Stimulated activated CD4-positive, alpha-beta T cell treated with anti-CD3 and anti-CD28 coated beads, Interleukin-1b, Interleukin-23, amount 100 ng/mL, for 1 hour (primary cell): Measurements from ENCODE around the gene EYS.
"Not testable (repeated sequence)": the region's sequence is repeated elsewhere in the genome, so short reads cannot be mapped to it uniquely, and the experiment has no call there.

Experiments used
- DNase-seq, 2 donors: peaks; one replicate each; pipeline ENCODE4 v3.0.0-alpha.2; 2020; ENCODE audit warnings: low read depth in 2 of 2

EYS gene

DNA sequence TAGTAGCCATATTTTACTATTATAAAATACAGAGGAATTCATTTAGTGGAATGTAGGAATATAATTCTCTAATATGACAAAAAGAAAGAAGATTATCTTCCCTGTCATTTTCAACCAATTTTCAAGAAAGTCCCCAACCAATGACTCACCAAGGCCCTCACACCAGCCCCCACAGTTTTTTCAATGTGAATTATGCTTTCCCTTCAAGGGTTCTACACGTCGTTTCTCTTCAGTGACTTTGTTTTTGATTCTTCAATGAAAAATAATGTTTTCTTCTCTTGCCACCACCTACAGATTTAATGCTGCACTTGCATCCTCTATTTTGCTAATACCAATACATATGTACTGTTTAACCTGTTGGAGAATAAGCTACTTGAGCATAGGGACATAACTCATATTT, 1230.1 kb downstream of the EYS start:
- DNase-seq: no peak

DNA sequence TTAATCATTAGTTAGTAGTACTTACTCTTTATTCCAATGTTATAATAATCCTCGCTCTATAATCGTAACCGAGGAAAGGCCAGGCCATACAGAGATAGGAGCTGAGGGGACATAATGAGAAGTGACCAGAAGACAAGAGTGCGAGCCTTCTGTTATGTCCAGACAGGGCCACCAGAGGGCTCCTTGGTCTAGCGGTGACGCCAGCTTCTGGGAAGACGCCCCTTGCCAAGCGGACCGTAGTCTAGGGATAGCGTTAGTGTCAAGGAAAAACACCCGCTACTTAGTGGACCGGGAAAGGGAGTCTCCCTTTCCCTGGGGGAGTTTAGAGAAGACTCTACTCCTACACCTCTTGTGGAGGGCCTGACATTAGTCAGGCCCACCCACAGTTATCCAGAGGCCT, 1237.6 kb downstream of the EYS start:
- not testable (repeated sequence) for DNase-seq

DNA sequence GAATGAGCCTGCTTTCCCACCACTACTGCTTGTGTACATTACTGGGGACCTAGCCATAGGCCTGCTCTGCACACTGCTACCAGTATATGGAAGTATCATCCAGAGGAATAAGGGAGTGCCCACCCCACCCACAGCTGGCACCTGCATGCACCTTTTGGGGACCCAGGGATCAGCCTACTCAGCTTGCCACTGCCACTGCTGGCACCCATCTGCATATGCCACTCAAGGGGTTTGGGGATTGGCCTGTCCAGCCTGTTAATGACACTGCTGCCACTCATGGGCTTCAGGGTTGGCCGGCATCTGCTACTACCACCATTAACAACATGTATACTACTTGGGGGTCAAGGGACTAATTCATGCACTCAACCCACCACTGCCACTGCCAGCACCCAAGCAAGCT, 1239.4 kb downstream of the EYS start:
- no peak for DNase-seq

DNA sequence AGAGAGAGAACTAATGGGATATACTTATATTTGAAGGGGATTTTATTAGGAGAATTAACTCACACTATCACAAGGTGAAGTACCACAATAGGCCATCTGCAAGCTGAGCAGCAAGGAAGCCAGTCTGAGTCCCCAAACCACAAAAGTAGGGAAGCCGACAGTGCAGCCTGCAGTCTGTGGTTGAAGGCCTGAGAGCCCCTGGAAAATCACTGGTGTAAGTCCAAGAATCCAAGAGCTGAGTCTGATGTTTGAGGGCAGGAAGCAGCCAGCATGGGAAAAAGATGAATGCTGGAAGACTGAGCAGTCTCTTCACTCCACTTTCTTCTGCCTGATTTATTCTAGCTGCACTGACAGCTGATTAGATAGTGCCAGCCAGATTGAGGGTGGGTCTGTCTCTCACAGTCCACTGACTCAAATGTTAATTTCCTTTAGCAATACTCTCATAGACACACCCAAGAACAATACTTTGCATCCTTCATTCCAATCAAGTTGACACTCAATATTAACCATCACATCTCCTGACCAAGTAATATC, 1247.5 kb downstream of the EYS start:
- DNase-seq: no peak

DNA sequence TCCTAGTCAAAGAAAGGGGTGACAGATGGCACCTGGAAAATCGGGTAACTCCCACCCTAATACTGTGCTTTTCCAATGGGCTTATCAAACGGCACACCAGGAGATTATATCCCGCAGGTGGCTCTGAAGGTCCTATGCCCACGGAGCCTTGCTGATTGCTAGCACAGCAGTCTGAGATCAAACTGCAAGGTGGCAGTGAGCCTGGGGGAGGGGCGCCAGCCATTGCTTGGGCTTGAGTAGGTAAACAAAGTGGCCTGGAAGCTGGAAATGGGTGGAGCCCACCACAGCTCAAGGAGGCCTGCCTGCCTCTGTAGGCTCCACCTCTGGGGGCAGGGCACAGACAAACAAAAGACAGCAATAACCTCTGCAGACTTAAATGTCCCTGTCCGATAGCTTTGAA, 1258.9 kb downstream of the EYS start:
- DNase-seq: not testable (repeated sequence)

DNA sequence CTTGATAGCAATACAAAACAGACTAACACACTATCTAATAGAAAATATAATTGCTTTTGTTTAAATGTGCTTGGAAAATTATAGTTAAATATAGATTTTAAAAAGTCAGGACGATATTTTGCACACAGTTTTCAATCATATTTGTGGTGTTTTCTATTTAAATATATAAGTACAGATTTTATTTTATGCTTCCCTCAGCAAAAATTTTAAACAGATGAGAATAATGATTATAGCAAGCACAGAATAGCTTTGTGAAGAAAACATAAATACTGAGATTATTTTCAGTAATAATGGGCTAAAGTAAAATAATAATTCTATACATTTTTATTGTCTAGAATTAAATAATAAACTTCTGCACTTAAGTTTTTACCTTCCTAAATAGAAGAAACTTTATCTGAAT, 1262.0 kb downstream of the EYS start:
- DNase-seq: no peak

DNA sequence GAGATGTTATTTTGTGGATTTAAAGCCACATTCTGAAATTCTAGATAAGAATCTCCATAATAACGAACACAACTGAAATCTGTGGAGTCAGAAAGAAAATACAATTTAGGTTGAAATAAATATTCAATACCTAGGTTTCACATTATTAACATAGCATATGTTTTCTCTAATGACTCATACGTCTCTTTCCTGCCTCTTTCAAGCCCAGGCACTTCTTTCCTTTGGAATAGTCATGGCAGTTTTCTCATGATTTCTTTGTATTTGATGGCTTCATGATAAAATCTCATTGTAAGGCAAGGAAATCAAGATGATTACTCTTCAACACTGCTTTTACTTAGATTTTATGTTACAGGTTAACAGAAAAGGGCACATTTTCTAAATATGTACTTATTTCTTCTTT, 1267.8 kb downstream of the EYS start:
- DNase-seq: no peak

DNA sequence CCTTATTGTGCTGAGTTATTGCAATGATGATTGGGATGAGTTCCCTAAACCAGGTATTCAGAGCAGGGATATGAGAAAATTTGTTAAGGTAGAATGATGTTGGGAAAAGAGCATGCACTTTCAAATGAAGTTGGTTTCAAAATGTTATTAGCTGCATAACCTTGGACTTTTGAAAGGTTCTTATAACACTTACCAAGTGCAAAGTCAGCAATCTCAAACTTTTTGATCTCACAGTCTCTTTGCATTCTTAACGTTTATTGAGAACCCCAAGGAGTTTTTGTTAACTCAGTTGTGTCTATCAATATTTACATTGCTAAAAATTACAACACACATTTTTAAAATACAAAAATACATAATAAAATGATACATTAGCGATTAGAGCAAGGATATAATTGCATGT, 1269.0 kb downstream of the EYS start:
- DNase-seq: no peak

DNA sequence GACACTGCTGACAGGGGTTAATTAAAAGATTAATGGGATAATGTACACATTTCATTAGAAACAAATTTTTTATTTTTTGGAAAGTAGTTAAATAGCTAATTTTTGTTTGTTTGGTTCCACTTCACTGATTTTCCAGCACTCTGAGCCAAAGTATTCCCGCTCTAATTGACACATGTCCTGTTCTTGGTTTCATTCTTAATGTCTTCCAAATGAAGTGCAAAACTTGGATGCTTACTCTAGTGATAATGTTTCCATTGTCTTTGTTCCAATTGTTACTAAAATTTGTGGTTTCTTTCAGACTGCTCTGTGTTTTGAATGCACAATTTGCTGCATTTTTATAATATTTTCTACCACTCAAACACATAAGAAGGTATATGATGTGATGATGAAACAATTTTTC, 1277.1 kb downstream of the EYS start:
- no peak for DNase-seq

DNA sequence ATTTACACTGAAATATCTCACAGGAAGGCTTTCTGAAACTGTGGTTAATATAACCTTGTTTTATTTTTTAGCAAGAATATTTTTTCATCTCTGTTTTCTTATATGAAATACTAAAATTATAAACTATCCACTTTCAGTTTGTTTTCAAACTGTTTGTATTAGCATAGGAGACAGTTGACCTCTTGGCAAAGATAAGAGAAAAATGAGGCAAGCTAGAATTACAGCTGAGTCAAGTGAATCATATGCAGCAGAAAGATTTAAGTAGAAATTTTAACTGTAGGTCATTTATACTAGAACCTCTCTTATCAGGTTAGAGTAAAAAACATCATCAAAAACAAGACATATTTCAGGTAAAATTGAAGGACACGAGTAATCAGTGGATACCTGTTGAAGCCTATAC, 1278.8 kb downstream of the EYS start:
- DNase-seq: no peak

DNA sequence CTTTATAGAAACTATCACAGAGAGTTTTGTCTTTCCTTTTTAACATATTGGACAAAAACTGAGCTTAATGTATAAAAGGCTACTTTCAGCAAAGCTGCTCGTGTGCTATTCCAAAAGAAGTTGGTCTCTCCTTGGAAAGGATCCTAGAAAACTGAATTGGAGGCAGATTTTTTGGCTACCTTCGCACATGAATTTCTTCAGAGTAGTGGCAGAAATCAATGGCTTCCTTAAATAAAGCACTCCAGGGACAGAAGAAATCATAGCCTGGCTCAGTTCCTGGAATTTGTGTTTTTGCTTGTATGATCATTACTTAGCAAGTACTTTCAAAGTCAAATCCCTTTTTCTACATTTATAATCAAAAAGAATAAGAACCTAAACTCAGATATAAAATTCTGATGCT, 1291.1 kb downstream of the EYS start:
- DNase-seq: no peak

DNA sequence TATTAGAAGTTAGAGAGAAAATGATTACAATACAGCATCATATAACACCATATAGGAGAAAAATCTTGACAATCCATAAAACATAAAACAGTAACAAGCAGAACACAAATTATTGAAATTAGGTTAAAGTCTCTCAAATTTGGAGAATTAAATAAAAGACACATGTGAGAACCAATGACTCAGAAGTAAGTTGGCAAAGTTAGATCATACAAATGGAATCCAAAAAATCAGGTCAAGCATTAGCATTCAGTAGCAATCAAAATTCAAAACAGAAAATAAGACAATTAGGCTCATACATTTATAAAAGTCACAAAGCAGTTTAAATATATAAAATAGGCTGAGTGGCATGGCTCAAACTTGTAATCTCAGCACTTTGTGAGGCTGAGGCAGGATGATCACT, 1295.8 kb downstream of the EYS start:
- DNase-seq: no peak

DNA sequence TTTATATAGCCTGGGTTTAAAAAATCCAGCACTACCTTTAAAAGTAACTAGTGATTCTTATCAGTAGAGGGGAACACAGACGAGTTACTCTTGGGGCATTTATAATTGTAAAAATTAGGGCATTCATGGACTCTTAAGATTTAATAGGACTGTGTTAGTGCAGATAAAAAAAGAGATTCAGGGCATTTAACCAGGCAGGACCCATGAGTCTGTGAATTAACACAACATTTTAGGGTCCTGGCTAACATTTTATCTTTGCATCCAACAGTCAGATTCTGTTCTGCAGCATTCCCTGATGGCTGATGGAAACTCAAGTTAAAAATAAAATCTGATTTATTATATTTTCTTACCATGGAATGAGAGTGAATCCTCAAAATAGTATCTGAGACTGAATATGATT, 1297.1 kb downstream of the EYS start:
- no peak for DNase-seq

DNA sequence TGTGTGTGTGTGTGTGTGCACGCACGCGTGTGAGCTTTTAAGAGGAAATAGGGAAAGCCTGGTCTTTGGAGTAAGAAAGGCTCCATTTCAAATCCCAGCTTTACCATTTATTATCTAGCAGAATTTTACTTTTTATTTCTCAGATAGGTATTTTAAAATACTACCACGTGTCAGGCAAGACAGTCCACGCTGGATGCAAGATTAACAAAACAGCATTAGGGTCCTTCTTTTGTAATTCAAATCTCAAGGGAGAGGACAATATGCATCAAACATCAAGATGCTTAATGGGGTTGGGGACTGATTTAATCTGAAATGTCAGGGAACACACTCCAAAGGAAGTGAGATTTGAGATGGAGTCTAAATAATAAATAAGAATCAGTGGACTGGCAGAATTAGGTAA, 1302.6 kb downstream of the EYS start:
- no peak for DNase-seq

DNA sequence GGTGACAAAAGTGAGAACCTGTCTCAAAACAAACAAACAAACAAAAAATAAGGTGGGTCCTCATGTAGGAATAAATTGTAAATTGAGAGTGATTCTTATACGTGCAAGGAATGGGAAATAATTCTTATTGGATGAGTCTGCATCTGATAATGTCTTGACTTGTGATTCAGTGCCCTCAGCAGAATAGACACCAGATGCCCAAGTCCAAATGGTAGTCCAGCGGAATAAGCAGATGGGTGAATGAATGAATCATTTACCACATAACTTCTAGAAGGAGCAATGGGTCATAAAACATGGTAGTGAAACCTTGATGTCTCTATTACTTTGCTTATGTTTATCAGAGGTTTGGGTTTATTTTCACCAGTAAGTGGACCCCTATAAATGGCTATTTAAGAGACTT, 1323.7 kb downstream of the EYS start:
- no peak for DNase-seq

DNA sequence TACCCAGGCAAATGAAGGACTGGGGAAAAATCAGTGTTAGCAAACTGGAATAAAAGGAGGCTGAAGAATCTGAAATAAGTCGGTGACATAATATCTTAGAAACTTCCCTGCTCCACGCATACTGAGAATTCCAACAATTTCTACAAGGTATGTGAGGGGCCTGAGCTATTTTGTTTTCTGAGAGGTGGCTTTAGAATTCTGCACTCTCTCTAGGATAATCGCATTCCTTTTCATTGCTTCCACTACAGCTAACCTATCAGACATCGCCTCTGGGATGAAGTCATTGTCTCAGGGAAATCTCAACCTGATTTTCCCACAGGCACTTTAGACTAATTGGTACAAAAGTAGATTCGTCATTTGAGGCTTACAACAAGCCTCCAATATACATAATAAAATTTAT, 1330.6 kb downstream of the EYS start:
- no peak for DNase-seq

DNA sequence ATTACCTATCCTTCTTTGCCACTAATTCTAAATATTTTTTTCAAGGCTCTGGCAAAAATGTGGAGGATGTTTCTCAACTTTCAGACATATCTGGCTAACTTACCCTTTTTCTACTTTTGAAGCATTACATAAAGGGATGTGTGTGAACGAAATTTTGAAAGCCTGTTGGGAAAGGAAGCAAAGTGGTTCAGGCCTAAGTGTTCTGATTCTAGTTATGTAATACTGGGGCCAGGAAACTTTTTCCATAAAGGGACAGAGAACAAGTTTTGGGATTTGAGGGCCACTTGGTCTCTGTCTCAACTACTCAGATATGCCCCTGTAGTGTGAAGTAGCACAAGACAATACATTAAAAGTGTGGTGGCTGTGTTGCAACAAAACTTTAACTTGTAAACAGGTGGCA, 1349.6 kb downstream of the EYS start:
- DNase-seq: no peak

DNA sequence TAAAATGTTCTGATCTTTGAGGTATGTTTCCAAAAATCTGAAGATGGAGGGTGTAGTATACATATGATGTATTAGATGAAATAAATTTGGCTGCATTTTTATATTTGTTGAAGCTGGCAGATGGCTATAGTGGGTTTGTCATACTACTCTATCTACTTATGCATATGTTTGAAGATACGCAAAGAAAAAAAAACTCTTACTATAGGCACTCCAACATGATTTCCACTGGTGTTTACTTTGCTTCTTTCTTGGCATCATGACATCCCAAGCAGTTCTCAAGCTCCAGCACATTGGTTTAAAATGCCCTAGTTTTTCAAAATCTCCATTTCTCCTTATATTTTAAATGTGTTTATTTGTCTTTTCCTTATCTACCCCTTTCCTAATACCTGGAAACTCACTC, 1359.6 kb downstream of the EYS start:
- no peak for DNase-seq

DNA sequence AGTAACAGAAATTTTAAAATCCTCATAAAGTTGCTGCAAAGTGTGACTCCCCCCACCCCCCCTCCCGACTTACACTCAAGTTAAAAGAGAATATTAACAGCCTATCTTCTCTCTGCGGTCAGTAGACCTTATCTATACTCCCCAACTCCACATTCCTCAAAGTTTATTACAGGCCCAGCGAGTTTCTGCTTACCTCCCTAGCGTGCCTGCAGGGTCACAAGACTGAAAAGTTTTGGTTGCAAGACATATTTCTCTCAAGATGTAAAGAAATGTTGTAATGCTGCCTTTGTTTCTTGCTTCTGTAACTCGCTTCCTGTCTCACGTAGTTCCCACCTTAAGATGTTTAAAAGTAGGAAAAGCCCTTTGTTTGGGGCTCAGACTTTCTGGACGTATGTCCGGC, 1371.8 kb downstream of the EYS start:
- DNase-seq: no peak

DNA sequence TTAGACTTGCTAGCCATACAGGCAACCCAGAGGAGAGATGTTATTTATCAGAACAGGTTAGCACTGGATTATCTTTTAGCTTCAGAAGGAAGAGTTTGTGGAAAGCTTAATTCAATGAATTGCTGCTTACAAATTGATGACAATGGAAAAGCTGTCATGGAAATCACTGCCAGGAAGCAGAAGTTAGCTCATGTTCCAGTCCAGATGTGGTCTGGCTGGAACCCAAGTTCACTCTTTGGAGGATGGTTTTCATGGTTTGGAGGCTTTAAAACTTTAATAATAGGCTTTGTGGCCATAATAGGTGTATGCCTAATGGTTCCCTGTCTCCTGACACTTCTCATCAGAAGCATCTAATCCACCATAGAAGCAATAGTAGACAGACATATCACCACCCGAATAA, 1372.4 kb downstream of the EYS start:
- no peak for DNase-seq

DNA sequence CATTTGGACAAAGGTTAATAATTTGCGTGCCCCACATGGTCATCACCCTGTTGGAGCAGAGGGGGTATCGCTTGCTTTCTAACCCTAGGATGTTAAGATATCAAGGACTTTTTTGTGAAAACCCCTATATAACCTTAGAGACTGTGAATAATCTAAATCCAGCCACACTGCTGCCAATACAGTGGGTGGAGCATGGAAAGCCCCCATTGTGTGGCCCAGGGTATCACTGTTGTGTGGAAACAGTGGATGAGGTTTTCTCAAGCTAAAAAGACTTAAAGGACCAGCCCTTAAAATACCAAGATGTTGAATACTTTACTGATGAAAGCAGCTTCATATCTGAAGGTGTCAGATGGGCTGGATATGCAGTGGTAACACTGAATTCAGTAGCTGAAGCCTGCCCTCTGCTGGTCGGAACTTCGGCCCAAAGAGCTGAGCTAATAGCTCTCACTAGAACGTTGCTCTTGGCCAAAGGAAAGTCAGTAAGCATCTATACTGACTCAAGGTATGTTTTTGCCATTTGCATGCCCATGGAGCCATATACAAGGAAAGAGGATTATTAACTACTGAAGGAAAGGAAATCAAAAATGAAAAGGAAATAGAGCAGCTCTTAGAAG, 1376.2 kb downstream of the EYS start:
- no peak for DNase-seq

DNA sequence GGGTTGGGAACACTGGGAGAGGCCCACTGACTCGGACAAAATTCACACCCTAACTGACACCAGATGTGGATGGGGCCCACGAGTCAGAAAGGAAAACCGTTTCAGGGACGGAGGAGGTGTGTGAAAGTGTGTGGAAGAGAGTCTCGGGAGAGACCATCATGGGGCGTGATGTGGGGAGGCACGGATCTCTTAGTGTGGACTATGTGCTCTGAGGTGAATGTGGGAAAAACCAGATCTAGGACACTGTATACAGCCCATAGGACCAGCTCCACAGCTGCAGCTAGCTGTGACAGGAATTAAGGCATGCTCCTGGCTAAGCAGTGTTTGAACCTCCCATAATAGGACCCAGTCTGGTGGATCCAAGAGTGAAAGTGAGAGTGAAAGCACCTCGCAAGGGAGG, 1380.1 kb downstream of the EYS start:
- no peak for DNase-seq

DNA sequence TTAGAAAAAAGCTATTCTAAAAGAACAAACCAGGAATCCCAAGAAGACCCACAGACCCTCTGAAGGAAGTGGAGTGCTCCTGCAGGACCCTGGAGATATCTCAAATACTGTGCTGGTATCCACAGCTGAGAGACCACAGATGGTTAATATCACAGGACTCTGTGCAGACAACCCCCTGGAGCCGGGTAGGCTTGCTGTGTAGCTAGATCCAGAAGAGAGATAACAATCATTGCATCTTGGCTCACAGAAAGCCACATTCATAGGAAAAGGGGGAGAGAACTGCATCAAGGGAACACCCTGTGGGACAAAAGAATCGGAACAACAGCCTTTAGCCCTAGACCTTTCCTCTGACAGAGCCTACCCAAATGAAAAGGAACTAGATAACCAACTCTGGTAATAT, 1381.9 kb downstream of the EYS start:
- no peak for DNase-seq

DNA sequence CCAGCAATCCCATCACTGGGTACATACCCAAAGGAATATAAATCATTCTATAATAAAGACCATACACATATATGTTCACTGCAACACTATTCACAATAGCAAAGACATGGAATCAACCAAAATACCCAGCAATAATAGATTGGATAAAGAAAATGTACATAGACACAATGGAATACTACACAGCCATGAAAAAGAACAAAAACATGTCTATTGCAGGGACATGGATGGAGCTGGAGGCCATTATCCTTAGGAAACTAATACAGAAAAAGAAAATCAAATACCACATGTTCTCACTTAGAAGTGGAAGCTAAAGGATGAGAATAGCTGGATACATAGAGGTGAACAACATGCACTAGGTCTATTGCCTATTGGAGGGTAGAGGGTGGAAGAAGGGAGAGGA, 1396.8 kb downstream of the EYS start:
- DNase-seq: no peak
